HG03521 (cell line): Measurements from ENCODE around the gene PBX3.

ENCODE experiments used
- ATAC-seq: cut with Tn5 transposase; IDR thresholded peaks from one replicate; pipeline ENCODE4 v1.9.1; 2021; ENCODE audit warnings: mild to moderate bottlenecking, moderate library complexity; ENCODE audit not compliant: unreplicated experiment

PBX3 gene

GRCh38 chr9:125854553-125855275 is 107.5 kb downstream of the PBX3 start:
- no peak for ATAC-seq

GRCh38 chr9:125856331-125856730 is 109.2 kb downstream of the PBX3 start:
- no peak for ATAC-seq

- ATAC-seq: no peak
Measured at GRCh38 chr9:125861405-125862058, 114.4 kb downstream of the PBX3 start.

GRCh38 chr9:125863923-125864322 is 116.8 kb downstream of the PBX3 start:
- ATAC-seq: no peak

- no peak for ATAC-seq
Measured at GRCh38 chr9:125867751-125868415, 120.7 kb downstream of the PBX3 start.

- ATAC-seq: no peak
Measured at GRCh38 chr9:125878164-125878631, 131.0 kb downstream of the PBX3 start.

GRCh38 chr9:125881042-125881441 is 133.9 kb downstream of the PBX3 start:
- ATAC-seq: no peak

GRCh38 chr9:125883565-125884217 is 136.5 kb downstream of the PBX3 start:
- ATAC-seq: no peak

- no peak for ATAC-seq
Measured at GRCh38 chr9:125884218-125884595, 137.0 kb downstream of the PBX3 start.

GRCh38 chr9:125885405-125886034 is 138.3 kb downstream of the PBX3 start:
- ATAC-seq: no peak

- ATAC-seq: no peak
Measured at GRCh38 chr9:125886365-125886764, 139.2 kb downstream of the PBX3 start.

GRCh38 chr9:125887172-125887571 is 140.0 kb downstream of the PBX3 start:
- no peak for ATAC-seq

GRCh38 chr9:125888211-125888610 is 141.0 kb downstream of the PBX3 start:
- ATAC-seq: no peak

GRCh38 chr9:125889112-125889475 is 141.9 kb downstream of the PBX3 start:
- no peak for ATAC-seq

- ATAC-seq: peak; percentile 54
Measured at GRCh38 chr9:125889476-125890419, 142.6 kb downstream of the PBX3 start.

- ATAC-seq: no peak
Measured at GRCh38 chr9:125890826-125891225, 143.7 kb downstream of the PBX3 start.

- ATAC-seq: no peak
Measured at GRCh38 chr9:125893277-125893676, 146.1 kb downstream of the PBX3 start.

- ATAC-seq: no peak
Measured at GRCh38 chr9:125894566-125894965, 147.4 kb downstream of the PBX3 start.

GRCh38 chr9:125896404-125896803 is 149.2 kb downstream of the PBX3 start:
- ATAC-seq: no peak

- no peak for ATAC-seq
Measured at GRCh38 chr9:125896964-125897363, 149.8 kb downstream of the PBX3 start.
